PFSK-1 (cell line): ENCODE data around the gene DMGDH.

Source experiments
- FOXP2 ChIP-seq: optimal IDR thresholded peaks from 2 replicates; pipeline ENCODE3; 2011; ENCODE audit warnings: borderline replicate concordance, control low read depth, inconsistent platforms; ENCODE audit not compliant: insufficient read depth; ENCODE audit errors: extremely low read length, extremely low read depth
- POLR2AphosphoS5 ChIP-seq: IDR thresholded peaks from 2 replicates; pipeline ENCODE4 v1.6.1; 2012; ENCODE audit warnings: low read depth, mild to moderate bottlenecking, control low read depth, low read length, moderate library complexity
- REST ChIP-seq, 2 experiments: IDR thresholded peaks; 2 replicates each; pipeline versions ENCODE4 v1.6.1 to v1.8.0; 2011 to 2012; ENCODE audit warnings: low read depth in 2 of 2, low read length in 2 of 2, control low read depth in 1 of 2, inconsistent platforms in 1 of 2, mild to moderate bottlenecking in 1 of 2, moderate library complexity in 1 of 2; ENCODE audit not compliant: insufficient read depth in 1 of 2
- SIN3A ChIP-seq: IDR thresholded peaks from 2 replicates; pipeline ENCODE4 v1.6.1; 2012; ENCODE audit warnings: mild to moderate bottlenecking, low read length, moderate library complexity, borderline replicate concordance; ENCODE audit not compliant: insufficient read depth
- TAF1 ChIP-seq: IDR thresholded peaks from 2 replicates; pipeline ENCODE4 v1.6.1; 2012; ENCODE audit warnings: low read length, control low read depth, borderline replicate concordance; ENCODE audit not compliant: insufficient read depth

The DMGDH gene

GRCh38 chr5:79025054-79025472 is 44.4 kb downstream of the DMGDH start:
- TF ChIP-seq POLR2AphosphoS5 (no peak), FOXP2 (no peak), REST (IDR thresholded peaks at IDR 0.05; ENCODE audit: insufficient read depth in 1 of 2, low read depth in 2 of 2, low read length in 2 of 2) (no peak), SIN3A (no peak), TAF1 (no peak)

- TF ChIP-seq POLR2AphosphoS5 (no peak), FOXP2 (no peak), TAF1 (no peak)
Observed at GRCh38 chr5:79023947-79024346, 45.5 kb downstream of the DMGDH start.

GRCh38 chr5:79023348-79023747 is 46.1 kb downstream of the DMGDH start:
- no peak for TF ChIP-seq SIN3A
- no peak for TF ChIP-seq FOXP2
- TF ChIP-seq TAF1 = no peak
- TF ChIP-seq POLR2AphosphoS5 = no peak
- no peak for TF ChIP-seq REST (IDR thresholded peaks at IDR 0.05; ENCODE audit: insufficient read depth in 1 of 2, low read depth in 2 of 2, low read length in 2 of 2)

- TF ChIP-seq TAF1 = no peak
- no peak for TF ChIP-seq SIN3A
- TF ChIP-seq FOXP2 = no peak
- no peak for TF ChIP-seq POLR2AphosphoS5
- TF ChIP-seq REST (IDR thresholded peaks at IDR 0.05; ENCODE audit: insufficient read depth in 1 of 2, low read depth in 2 of 2, low read length in 2 of 2) = no peak
Observed at GRCh38 chr5:79022771-79023170, 46.7 kb downstream of the DMGDH start.

- TF ChIP-seq POLR2AphosphoS5 (no peak), TAF1 (no peak)
Observed at GRCh38 chr5:79021753-79022152, 47.7 kb downstream of the DMGDH start.

- TF ChIP-seq SIN3A (no peak), REST (IDR thresholded peaks at IDR 0.05; ENCODE audit: insufficient read depth in 1 of 2, low read depth in 2 of 2, low read length in 2 of 2) (no peak), TAF1 (no peak), POLR2AphosphoS5 (no peak), FOXP2 (no peak)
Observed at GRCh38 chr5:79020861-79021561, 48.5 kb downstream of the DMGDH start.
